DMS153 (cell line): ENCODE results near the gene MAD1L1.

Experiments used
- DNase-seq: peaks from one replicate; lab custom pipeline; 2025; lab: John Stamatoyannopoulos, UW

Gene MAD1L1

GRCh38 chr7:2241580-2242540 lies 9.1 kb upstream of the MAD1L1 start, which contains the start of the genes MRM2 and NUDT1:
Gene MRM2 (minus strand): TSS chr7:2242205. CDS start chr7:2242169, 36 bp downstream.
Gene NUDT1 (plus strand): TSS chr7:2242226. CDS start chr7:2244575, 2,349 bp downstream.
- peak; percentile 57 for DNase-seq

- no peak for DNase-seq
These were observed 6.5 kb upstream of the MAD1L1 start for GRCh38 chr7:2239242-2239641.

- peak; percentile 93 for DNase-seq
These were observed 4.4 kb upstream of the MAD1L1 start for GRCh38 chr7:2237109-2237602.

GRCh38 chr7:2233926-2234325 lies 1.2 kb upstream of the MAD1L1 start:
- DNase-seq: no peak

GRCh38 chr7:2231992-2232765 lies 566 bp downstream of the MAD1L1 start:
- DNase-seq: no peak

GRCh38 chr7:2230882-2231281 lies 1.9 kb downstream of the MAD1L1 start:
- no peak for DNase-seq

GRCh38 chr7:2230226-2230625 lies 2.5 kb downstream of the MAD1L1 start:
- DNase-seq: no peak

GRCh38 chr7:2229467-2229866 lies 3.3 kb downstream of the MAD1L1 start:
- DNase-seq: no peak

- DNase-seq: no peak
These were observed 3.8 kb downstream of the MAD1L1 start for GRCh38 chr7:2228921-2229320.

- no peak for DNase-seq
These were observed 5.0 kb downstream of the MAD1L1 start for GRCh38 chr7:2227699-2228098.

- no peak for DNase-seq
These were observed 6.9 kb downstream of the MAD1L1 start for GRCh38 chr7:2225830-2226229.

- no peak for DNase-seq
These were observed 7.4 kb downstream of the MAD1L1 start for GRCh38 chr7:2225336-2225735.

GRCh38 chr7:2224934-2225333 lies 7.8 kb downstream of the MAD1L1 start:
- DNase-seq: no peak

GRCh38 chr7:2224491-2224928 lies 8.2 kb downstream of the MAD1L1 start:
- no peak for DNase-seq

GRCh38 chr7:2223321-2223720 lies 9.4 kb downstream of the MAD1L1 start:
- no peak for DNase-seq

GRCh38 chr7:2222516-2222915 lies 10.2 kb downstream of the MAD1L1 start:
- no peak for DNase-seq

- DNase-seq: no peak
These were observed 11.8 kb downstream of the MAD1L1 start for GRCh38 chr7:2220954-2221353.

- DNase-seq: no peak
These were observed 12.2 kb downstream of the MAD1L1 start for GRCh38 chr7:2220506-2220905.

- no peak for DNase-seq
These were observed 12.7 kb downstream of the MAD1L1 start for GRCh38 chr7:2220030-2220429.

GRCh38 chr7:2219606-2220005 lies 13.1 kb downstream of the MAD1L1 start:
- DNase-seq: no peak

GRCh38 chr7:2219136-2219535 lies 13.6 kb downstream of the MAD1L1 start:
- DNase-seq: no peak

GRCh38 chr7:2218444-2218785 lies 14.3 kb downstream of the MAD1L1 start:
- DNase-seq: no peak
